GM12878 (cell line): Measurements from ENCODE around the gene MTMR8. TPM values are rescaled to one million over a fixed set of nuclear protein-coding genes. Genes with fewer than 3 reads are reported as not detected.

Experiments used
- ATAC-seq: fragments of 200-7000 bp; cut with Tn5 transposase; 3 replicates; pipeline ENCODE4 v1.9.1; 2020; ENCODE audit warnings: mild to moderate bottlenecking, moderate library complexity
- BruUV-seq: library from RNA; stranded (reverse); fragments of 400-500 nt; replicated peaks from 2 replicates; lab custom pipeline; 2021; lab: Mats Ljungman, UMichigan
- CTCF ChIA-PET: fragments of 300-600 bp; sonication (Branson Sonifier 250); formaldehyde crosslinking; extraction: SDS; loops from one replicate; lab custom pipeline; 2021; ENCODE audit warnings: inconsistent platforms; lab: Yijun Ruan, JAX
- POLR2A ChIA-PET: fragments of 350-600 bp; formaldehyde crosslinking; extraction: SDS; loops from one replicate; lab custom pipeline; 2021; ENCODE audit warnings: inconsistent platforms; lab: Charles Lee
- RAD21 ChIA-PET: fragments of 300-600 bp; sonication (Branson Sonifier 250); formaldehyde crosslinking; loops from one replicate; lab custom pipeline; 2023; ENCODE audit warnings: antibody characterized with exemption; ENCODE audit not compliant: unreplicated experiment; lab: Charles Lee
- SMC1A ChIA-PET: fragments of 300-600 bp; sonication (Branson Sonifier 250); formaldehyde crosslinking; loops from one replicate; lab custom pipeline; 2023; ENCODE audit not compliant: unreplicated experiment, uncharacterized antibody; lab: Charles Lee
- DNase-seq: peaks from one replicate; pipeline ENCODE4 v3.0.0-alpha.2; 2011; ENCODE audit warnings: low read depth, low spot score
- FAIRE-seq: peaks from 3 replicates; lab custom pipeline; 2011; peaks lifted over from hg19 to GRCh38; lab: Jason Lieb, UNC
- H2AFZ ChIP-seq: 2 replicates; pipeline ENCODE4 v1.6.0; 2011; ENCODE audit warnings: low read depth, low read length, control low read depth; ENCODE audit not compliant: control insufficient read depth
- H3K27ac ChIP-seq: 2 replicates; pipeline ENCODE4 v1.5.1; 2011; ENCODE audit warnings: control low read depth; ENCODE audit not compliant: control insufficient read depth, insufficient read depth
- H3K27me3 ChIP-seq, 2 experiments: replicated peaks in 1 of 2; 2 replicates each; pipeline versions ENCODE4 v1.6.0 to v1.6.1; 2011; ENCODE audit warnings: low read length in 1 of 2; ENCODE audit not compliant: control insufficient read depth in 2 of 2, insufficient read depth in 2 of 2
- H3K36me3 ChIP-seq, 2 experiments: 2 replicates each; pipeline ENCODE4 v1.5.1; 2011; ENCODE audit warnings: low read length in 1 of 2; ENCODE audit not compliant: control insufficient read depth in 2 of 2, insufficient read depth in 2 of 2
- H3K4me1 ChIP-seq: 2 replicates; pipeline ENCODE4 v1.6.1; 2011; ENCODE audit warnings: mild to moderate bottlenecking, low read length, moderate library complexity, mixed read lengths; ENCODE audit not compliant: control insufficient read depth, insufficient read depth
- H3K4me2 ChIP-seq: 2 replicates; pipeline ENCODE4 v1.6.0; 2011; ENCODE audit warnings: control low read depth; ENCODE audit not compliant: control insufficient read depth, insufficient read depth
- H3K4me3 ChIP-seq: fragments of 200-600 bp; sonication (generic); 2 replicates; pipeline ENCODE4 v1.5.1; 2016
- H3K79me2 ChIP-seq: 2 replicates; pipeline ENCODE4 v1.6.0; 2011; ENCODE audit warnings: low read length; ENCODE audit not compliant: control insufficient read depth, insufficient read depth
- H3K9ac ChIP-seq: 2 replicates; pipeline ENCODE4 v1.8.0; 2011; ENCODE audit warnings: low read length, control low read depth, mixed read lengths; ENCODE audit not compliant: control insufficient read depth, insufficient read depth
- H3K9me3 ChIP-seq: replicated peaks from 3 replicates; pipeline ENCODE4 v1.5.1; 2011; ENCODE audit warnings: mild to moderate bottlenecking, low read length; ENCODE audit not compliant: control insufficient read depth, insufficient read depth
- H4K20me1 ChIP-seq: 2 replicates; pipeline ENCODE4 v1.6.0; 2011; ENCODE audit not compliant: control insufficient read depth, insufficient read depth
- CBX3 ChIP-seq: fragments of 200-600 bp; sonication (generic); IDR thresholded peaks from 2 replicates; pipeline ENCODE4 v1.6.1; 2016; ENCODE audit warnings: low read depth, borderline replicate concordance
- HDGF ChIP-seq: fragments of 450-650 bp; IDR thresholded peaks from 2 replicates; pipeline ENCODE4 v1.6.1; 2016; ENCODE audit warnings: antibody characterized with exemption
- MAX ChIP-seq: IDR thresholded peaks from 2 replicates; pipeline ENCODE4 v1.6.1; 2012; ENCODE audit warnings: low read depth, low read length, improper control_type of control experiment
- MEF2A ChIP-seq: IDR thresholded peaks from 2 replicates; pipeline ENCODE4 v1.6.1; 2011; ENCODE audit warnings: low read depth, mild to moderate bottlenecking, low read length, moderate library complexity; ENCODE audit not compliant: insufficient read depth
- NFYB ChIP-seq: IDR thresholded peaks from 2 replicates; pipeline ENCODE4 v1.6.1; 2011; ENCODE audit warnings: low read depth, mild to moderate bottlenecking, low read length, improper control_type of control experiment, moderate library complexity; ENCODE audit not compliant: insufficient read depth
- NR2C1 ChIP-seq: fragments of 450-650 bp; IDR thresholded peaks from 2 replicates; pipeline ENCODE4 v1.6.1; 2017; ENCODE audit warnings: antibody characterized with exemption, mild to moderate bottlenecking, moderate library complexity
- NR2C2 ChIP-seq: IDR thresholded peaks from 2 replicates; pipeline ENCODE4 v1.6.1; 2011; ENCODE audit warnings: borderline replicate concordance, low read depth; ENCODE audit not compliant: control insufficient read depth, insufficient read length
- NR2F1 ChIP-seq: fragments of 450-650 bp; conservative IDR thresholded peaks from 2 replicates; pipeline ENCODE4 v1.6.1; 2017; ENCODE audit warnings: mild to moderate bottlenecking
- PML ChIP-seq: IDR thresholded peaks from 2 replicates; pipeline ENCODE4 v1.6.1; 2012; ENCODE audit warnings: low read length, inconsistent platforms
- RUNX3 ChIP-seq: IDR thresholded peaks from 2 replicates; pipeline ENCODE4 v1.6.1; 2012; ENCODE audit warnings: low read length, inconsistent platforms
- SIN3A ChIP-seq: IDR thresholded peaks from 2 replicates; pipeline ENCODE4 v1.6.1; 2012; ENCODE audit warnings: low read depth, low read length, improper control_type of control experiment
- SMAD5 ChIP-seq: IDR thresholded peaks from 2 replicates; pipeline ENCODE4 v1.6.1; 2016; ENCODE audit warnings: antibody characterized with exemption, low read depth
- STAT1 ChIP-seq: fragments of 450-650 bp; conservative IDR thresholded peaks from 2 replicates; pipeline ENCODE4 v1.6.1; 2014; ENCODE audit warnings: antibody characterized with exemption, mild to moderate bottlenecking
- TARDBP ChIP-seq: IDR thresholded peaks from 2 replicates; pipeline ENCODE4 v1.6.1; 2016; ENCODE audit warnings: borderline replicate concordance
- USF1 ChIP-seq: IDR thresholded peaks from 2 replicates; pipeline ENCODE4 v1.6.1; 2011; ENCODE audit warnings: borderline replicate concordance, low read depth, mild to moderate bottlenecking, moderate library complexity, mixed read lengths, low read length; ENCODE audit not compliant: insufficient read depth; ENCODE audit errors: extremely low read length
- ZNF592 ChIP-seq: fragments of 450-650 bp; IDR thresholded peaks from 2 replicates; pipeline ENCODE4 v1.6.1; 2017; ENCODE audit warnings: mild to moderate bottlenecking, moderate library complexity
- WGBS: methylation state at CpG from one replicate; pipeline ENCODE4 v1.1.6; 2016; ENCODE audit warnings: low lambda C conversion rate; ENCODE audit not compliant: insufficient replicate concordance, insufficient coverage; ENCODE audit errors: missing lambda C conversion rate; 5-methylcytosine and 5-hydroxymethylcytosine counted together
- in situ Hi-C: fragments of 300-500 bp; cut with MboI; formaldehyde crosslinking; loops from 9 replicates; pipeline ENCODE4 v1.14.3; 2018; ENCODE audit warnings: mixed read lengths
- intact Hi-C: fragments of 100-400 bp; cut with micrococcal nuclease; formaldehyde crosslinking; loops from one replicate; pipeline ENCODE4 v1.14.2; 2022; ENCODE audit not compliant: unreplicated experiment
- polyA plus RNA-seq, 11 experiments: library from polyadenylated mRNA; depleted of rRNA in 4 of 11; unstranded in 6 of 11; stranded (reverse) in 5 of 11; fragments of >200 nt; fragmentation: Nextera tagmentation in 4 of 11; fragmentation: Illumina TruSeq in 1 of 11; extraction: Ambion mirVana in 4 of 11; extraction: Trizol in 1 of 11; gene quantifications; 1 replicate in 1 of 11; 2 replicates in 10 of 11; pipeline versions ENCODE4 v1.2.1 to v1.2.3, GENCODE V29; 2011 to 2016; ENCODE audit warnings: inconsistent platforms in 2 of 11, missing spikeins in 2 of 11, low read depth in 1 of 11
- total RNA-seq, 4 experiments: library from RNA; depleted of rRNA in 3 of 4; stranded (reverse); fragments of >200 nt in 3 of 4; fragmentation: Illumina TruSeq in 1 of 4; extraction: Trizol in 1 of 4; gene quantifications; 2 replicates each; pipeline versions ENCODE4 v1.2.1 to v1.2.3, GENCODE V29; 2013 to 2021

MTMR8 gene
- total and polyA plus RNA-seq, 10 of the 15 experiments (the other 5 are each of a cell fraction or from before 2014, with no cell fraction given), result 2.0 to 4.7 (median 3.6) TPM

GRCh38 chrX:64330284-64330683 is 65.0 kb downstream of the MTMR8 start (continued):
- TF ChIP-seq ZNF592 (no peak), CBX3 (no peak), USF1 (no peak), MEF2A (no peak)

GRCh38 chrX:64321507-64321906 is 73.7 kb downstream of the MTMR8 start:
- ChIA-PET RAD21 (no interaction called here), POLR2A (no interaction called here), CTCF (no interaction called here), SMC1A (no interaction called here)
- Histone ChIP-seq H3K27me3 (no peaks in the 10 kb centered on the region), H4K20me1 (no peaks in the 10 kb centered on the region), H3K9me3 (peaks cover 2% of the 10 kb centered on the region; the same call in 2 of the 3 replicates), H3K4me2 (no peak overlapping the region), H3K79me2 (no peaks in the 10 kb centered on the region), H3K9ac (no peak overlapping the region), H3K4me3 (no peak overlapping the region), H3K36me3 (no peaks in the 10 kb centered on the region), H2AFZ (no peak overlapping the region), H3K4me1 (no peaks in the 10 kb centered on the region), H3K27ac (no peak overlapping the region)
- intact Hi-C loops, result no loop called here
- DNase-seq, result no peak
- no peak for ATAC-seq
- in situ Hi-C loops, result no loop called here
- TF ChIP-seq TARDBP, result no peak
- TF ChIP-seq SMAD5, result no peak
- TF ChIP-seq NFYB, result no peak
- TF ChIP-seq SIN3A, result no peak
- TF ChIP-seq NR2F1, result no peak
- no peak for TF ChIP-seq MAX
- no peak for TF ChIP-seq NR2C1
- no peak for TF ChIP-seq PML
- no peak for TF ChIP-seq RUNX3
- TF ChIP-seq NR2C2, result no peak
- no peak for TF ChIP-seq HDGF
- TF ChIP-seq STAT1, result no peak
- no peak for FAIRE-seq
- BruUV-seq, result no TSS peak
- WGBS, result 66% methylated on average over 2 of the region's 2 CpGs
